Nephron (organoid): ENCODE measurements around the gene KEL.

Experiments
- H3K27ac Mint-ChIP-seq, 3 experiments: 2 replicates each; pipeline ENCODE4 v1.8.0; 2020; ENCODE audit warnings: mixed read lengths in 3 of 3, mild to moderate bottlenecking in 2 of 3, moderate library complexity in 1 of 3
- H3K27me3 Mint-ChIP-seq: 2 replicates; pipeline ENCODE4 v1.8.0; 2021; ENCODE audit warnings: low read depth, mild to moderate bottlenecking, moderate library complexity, mixed read lengths
- H3K36me3 Mint-ChIP-seq: 2 replicates; pipeline ENCODE4 v1.8.0; 2020; ENCODE audit warnings: low read depth, mixed read lengths
- H3K4me1 Mint-ChIP-seq: 2 replicates; pipeline ENCODE4 v1.8.0; 2020; ENCODE audit warnings: mixed read lengths
- H3K4me3 Mint-ChIP-seq, 3 experiments: 2 replicates each; pipeline ENCODE4 v1.8.0; 2020; ENCODE audit warnings: mild to moderate bottlenecking in 3 of 3, mixed read lengths in 3 of 3, moderate library complexity in 2 of 3
- H3K9me3 Mint-ChIP-seq: 2 replicates; pipeline ENCODE4 v1.8.0; 2020; ENCODE audit warnings: mixed read lengths
- TF ChIP-seq, protein P1 (sequence below), 3 experiments: fragments of 200-600 bp; sonication (generic); IDR thresholded peaks; one replicate each; pipeline ENCODE4 v1.5.0; 2021; ENCODE audit warnings: antibody characterized with exemption in 3 of 3; ENCODE audit not compliant: unreplicated experiment in 3 of 3

The KEL gene

DNA sequence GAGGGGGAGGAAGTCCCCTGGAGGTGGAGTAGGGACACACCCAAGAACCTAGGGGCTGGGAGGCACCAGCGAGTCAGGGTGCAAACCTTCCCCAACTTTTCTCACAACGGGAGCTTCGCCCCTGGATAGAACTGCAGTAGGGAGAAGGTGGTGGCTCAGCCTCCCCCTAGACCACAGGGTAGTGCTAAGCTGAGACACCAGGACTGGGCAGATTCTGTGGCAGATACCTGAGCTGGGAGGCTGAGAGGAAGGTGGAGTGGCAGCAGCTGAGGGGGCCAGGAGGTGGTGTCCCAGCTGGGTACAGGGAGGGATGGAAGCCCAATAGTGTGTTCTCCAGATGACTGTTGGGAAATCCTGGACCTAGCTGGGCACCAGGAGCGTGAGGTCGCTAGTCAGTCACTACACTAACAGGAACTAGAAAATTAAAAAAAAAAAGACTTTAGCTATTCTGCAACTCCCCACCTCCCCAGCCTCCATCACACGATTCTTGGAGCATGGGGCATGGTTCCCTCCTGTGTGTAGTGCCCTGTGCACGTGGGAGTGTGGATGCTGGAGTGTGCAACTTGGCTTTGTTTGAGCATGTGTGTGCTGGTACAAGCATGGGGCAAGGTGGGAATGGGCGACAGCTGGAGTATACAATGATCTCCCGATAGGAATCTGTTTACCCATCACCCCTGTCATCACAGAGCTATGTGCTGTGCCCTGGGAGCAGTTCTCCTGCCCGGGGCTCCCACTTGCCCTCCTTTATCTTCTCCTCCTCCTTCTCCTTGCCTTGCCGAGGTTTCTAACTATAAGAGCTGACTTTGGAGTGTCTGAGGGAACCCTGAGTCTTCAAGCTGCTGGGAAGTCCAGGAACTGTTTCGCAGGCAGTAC lies 67.8 kb downstream of the KEL start:
- Mint-ChIP-seq H3K27me3 (peaks cover 3% of the 10 kb centered on the region), H3K36me3 (no peaks in the 10 kb centered on the region), H3K9me3 (no peaks in the 10 kb centered on the region)

DNA sequence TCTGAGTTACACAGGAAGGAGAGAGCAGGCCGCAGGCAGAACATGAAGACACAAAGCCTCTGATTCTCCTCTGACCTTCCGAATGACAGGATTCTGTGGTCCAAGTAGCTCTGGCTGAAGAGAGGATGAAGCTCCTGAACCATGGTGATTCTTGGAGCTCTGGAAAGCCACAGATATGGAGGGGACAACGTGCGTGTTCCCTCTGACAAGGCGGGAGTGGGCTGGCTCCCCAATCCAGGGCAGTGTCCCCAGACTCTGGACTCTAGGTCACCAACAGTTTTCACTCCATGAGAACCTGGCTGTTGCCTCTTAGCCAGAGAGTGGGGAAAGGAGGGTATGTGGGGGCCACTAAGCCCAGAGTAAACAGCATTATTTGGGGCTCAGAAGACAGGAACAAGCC lies 69.2 kb downstream of the KEL start:
- TF ChIP-seq, protein P1, sequence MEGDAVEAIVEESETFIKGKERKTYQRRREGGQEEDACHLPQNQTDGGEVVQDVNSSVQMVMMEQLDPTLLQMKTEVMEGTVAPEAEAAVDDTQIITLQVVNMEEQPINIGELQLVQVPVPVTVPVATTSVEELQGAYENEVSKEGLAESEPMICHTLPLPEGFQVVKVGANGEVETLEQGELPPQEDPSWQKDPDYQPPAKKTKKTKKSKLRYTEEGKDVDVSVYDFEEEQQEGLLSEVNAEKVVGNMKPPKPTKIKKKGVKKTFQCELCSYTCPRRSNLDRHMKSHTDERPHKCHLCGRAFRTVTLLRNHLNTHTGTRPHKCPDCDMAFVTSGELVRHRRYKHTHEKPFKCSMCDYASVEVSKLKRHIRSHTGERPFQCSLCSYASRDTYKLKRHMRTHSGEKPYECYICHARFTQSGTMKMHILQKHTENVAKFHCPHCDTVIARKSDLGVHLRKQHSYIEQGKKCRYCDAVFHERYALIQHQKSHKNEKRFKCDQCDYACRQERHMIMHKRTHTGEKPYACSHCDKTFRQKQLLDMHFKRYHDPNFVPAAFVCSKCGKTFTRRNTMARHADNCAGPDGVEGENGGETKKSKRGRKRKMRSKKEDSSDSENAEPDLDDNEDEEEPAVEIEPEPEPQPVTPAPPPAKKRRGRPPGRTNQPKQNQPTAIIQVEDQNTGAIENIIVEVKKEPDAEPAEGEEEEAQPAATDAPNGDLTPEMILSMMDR (IDR thresholded peaks at IDR 0.05; ENCODE audit: unreplicated experiment in 3 of 3): no peak
- no peak overlapping the region for H3K4me3 Mint-ChIP-seq
- no peaks in the 10 kb centered on the region for H3K36me3 Mint-ChIP-seq
- H3K9me3 Mint-ChIP-seq: no peaks in the 10 kb centered on the region
- no peak overlapping the region for H3K27ac Mint-ChIP-seq
- peaks cover 3% of the 10 kb centered on the region for H3K27me3 Mint-ChIP-seq
- H3K4me1 Mint-ChIP-seq: no peaks in the 10 kb centered on the region

More for the DNA sequence above, 67.8 kb downstream of the KEL start:
- Mint-ChIP-seq H3K4me1 (no peaks in the 10 kb centered on the region), H3K4me3 (no peak overlapping the region), H3K27ac (no peak overlapping the region)
- TF ChIP-seq, protein P1 (IDR thresholded peaks at IDR 0.05; ENCODE audit: unreplicated experiment in 3 of 3): no peak

DNA sequence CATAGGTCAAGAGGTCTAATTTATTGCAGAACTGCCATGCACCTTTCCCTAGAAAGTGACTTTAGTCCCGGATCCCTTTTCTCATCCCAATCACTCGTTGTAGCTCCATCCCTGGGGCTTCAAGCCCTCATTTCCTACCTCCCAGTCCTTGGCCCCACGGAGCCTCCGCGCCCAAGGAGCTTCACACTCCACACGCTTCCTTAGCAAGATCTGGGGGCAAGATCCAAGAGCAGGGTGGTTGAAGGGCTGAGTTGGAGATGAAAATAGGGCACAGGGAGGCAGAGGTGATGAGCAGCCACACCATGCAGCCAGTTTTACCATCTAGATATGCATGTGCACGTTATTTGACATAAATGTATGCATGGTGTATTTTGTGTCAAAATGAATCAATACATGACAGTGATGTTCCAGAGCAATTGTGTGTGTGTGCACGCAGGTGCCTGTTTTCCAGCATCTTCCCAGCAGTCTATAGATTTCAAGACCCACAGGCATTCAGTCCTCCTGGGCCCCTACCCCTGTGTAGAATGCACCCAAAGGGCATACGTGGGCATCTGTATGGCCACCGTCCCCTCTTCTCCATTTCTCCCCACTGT lies 70.6 kb downstream of the KEL start:
- H3K9me3 Mint-ChIP-seq: no peaks in the 10 kb centered on the region
- no peak overlapping the region for H3K27ac Mint-ChIP-seq
- no peak overlapping the region for H3K4me3 Mint-ChIP-seq
- TF ChIP-seq, protein P1 (IDR thresholded peaks at IDR 0.05; ENCODE audit: unreplicated experiment in 3 of 3): no peak
- H3K27me3 Mint-ChIP-seq: peaks cover 3% of the 10 kb centered on the region
- no peaks in the 10 kb centered on the region for H3K36me3 Mint-ChIP-seq
- H3K4me1 Mint-ChIP-seq: no peaks in the 10 kb centered on the region
